GM19023 (cell line): Measurements from ENCODE around the gene APOA4.

Experiments used
- ATAC-seq: cut with Tn5 transposase; IDR thresholded peaks from one replicate; pipeline ENCODE4 v1.9.1; 2021; ENCODE audit warnings: mild to moderate bottlenecking, moderate library complexity; ENCODE audit not compliant: unreplicated experiment

The APOA4 gene

DNA sequence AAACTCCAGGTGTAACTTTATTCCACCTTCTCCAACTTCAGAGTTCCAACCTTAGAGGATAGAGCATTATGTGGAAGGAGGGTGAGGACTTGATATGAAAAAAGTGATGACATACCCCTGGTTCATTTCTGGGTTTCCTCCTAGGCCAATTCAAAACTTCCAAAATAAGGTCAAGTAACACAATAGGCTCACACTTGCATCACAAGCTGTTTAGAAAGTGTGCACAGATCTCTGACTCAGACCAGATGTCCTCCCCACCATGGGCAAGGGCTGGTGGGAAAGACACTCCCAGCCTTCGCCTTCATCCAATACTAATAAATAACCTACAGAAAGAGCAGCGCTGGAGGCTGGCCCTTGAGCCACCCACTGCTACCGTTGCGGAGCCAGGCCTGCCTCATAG lies 44.5 kb downstream of the APOA4 start:
- no peak for ATAC-seq

DNA sequence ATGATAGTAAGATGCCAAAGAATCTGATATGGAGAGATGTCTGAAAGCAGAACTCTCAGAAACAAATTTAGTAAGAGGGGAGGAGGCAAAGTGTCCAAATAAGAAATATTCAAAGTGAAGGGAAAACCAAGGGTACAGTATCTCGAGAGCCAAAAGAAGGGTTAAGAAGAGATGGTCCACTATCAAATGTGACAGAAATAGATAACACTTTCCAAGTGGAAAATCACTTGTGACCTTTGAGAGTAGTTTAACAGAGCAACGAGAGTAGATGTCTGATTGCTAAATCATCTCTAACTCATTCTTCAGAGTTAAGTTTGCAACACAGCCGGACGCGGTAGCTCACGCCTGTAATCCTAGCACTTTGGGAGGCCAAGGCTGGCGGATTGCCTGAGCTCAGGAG lies 46.0 kb downstream of the APOA4 start:
- no peak for ATAC-seq

DNA sequence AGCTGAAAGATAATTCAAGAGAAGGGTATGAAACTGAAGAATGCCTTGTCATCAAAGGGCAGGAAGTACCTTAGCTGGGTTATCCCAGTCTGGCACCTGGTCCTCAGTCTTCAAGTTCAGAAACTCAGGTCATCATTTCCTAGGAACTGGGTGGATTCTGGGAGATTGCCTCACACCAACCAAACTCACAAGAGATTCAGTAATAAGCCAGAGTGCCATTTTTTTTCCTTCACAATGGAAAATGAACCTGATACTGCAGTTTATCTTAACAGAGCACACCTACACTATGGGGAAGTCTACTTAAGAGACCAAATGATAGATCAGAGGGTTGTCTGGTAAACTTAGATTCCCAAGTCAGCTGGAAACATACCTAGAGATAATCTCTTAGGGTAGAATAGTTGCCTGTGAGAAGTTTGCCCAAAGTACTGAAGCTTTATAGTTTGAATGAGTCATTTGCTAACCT lies 46.6 kb downstream of the APOA4 start:
- ATAC-seq, result no peak

DNA sequence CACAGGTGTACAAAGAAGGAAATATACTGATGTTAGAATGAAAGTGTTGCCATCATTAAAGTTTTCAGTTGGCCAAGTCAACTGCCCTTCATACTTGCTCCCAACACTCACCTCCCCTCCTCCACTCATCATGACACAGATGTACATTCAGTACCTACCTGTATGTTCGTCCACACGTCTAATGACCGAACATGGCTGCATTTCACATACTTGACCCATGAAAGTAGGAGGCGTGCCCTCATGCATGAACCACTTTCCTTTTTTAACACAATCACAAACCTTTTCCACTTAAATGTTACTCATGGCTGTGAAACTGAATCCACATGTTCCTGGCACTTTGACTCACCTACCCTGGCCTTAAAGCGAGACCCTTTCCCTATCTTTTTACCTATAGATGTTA lies 47.1 kb downstream of the APOA4 start:
- no peak for ATAC-seq

DNA sequence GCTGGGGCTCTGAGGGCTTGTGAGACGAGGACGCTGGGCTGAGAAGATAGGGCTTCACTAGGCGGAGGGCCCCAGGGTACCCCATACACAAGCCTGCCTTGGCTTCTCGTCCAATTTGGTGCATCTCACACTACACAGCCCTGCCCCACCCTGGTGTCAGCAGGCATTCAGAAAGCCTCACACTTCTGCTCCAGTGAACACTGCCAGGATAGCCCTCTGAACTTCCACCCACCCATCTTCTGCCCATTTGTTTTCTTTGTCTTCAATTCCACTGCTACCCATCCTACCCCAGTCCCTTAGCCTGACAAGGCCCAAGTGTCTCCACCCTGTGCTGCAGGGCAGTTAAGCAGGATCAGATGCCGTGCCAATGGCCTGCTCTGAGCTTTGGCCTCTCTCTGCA lies 48.4 kb downstream of the APOA4 start:
- no peak for ATAC-seq

DNA sequence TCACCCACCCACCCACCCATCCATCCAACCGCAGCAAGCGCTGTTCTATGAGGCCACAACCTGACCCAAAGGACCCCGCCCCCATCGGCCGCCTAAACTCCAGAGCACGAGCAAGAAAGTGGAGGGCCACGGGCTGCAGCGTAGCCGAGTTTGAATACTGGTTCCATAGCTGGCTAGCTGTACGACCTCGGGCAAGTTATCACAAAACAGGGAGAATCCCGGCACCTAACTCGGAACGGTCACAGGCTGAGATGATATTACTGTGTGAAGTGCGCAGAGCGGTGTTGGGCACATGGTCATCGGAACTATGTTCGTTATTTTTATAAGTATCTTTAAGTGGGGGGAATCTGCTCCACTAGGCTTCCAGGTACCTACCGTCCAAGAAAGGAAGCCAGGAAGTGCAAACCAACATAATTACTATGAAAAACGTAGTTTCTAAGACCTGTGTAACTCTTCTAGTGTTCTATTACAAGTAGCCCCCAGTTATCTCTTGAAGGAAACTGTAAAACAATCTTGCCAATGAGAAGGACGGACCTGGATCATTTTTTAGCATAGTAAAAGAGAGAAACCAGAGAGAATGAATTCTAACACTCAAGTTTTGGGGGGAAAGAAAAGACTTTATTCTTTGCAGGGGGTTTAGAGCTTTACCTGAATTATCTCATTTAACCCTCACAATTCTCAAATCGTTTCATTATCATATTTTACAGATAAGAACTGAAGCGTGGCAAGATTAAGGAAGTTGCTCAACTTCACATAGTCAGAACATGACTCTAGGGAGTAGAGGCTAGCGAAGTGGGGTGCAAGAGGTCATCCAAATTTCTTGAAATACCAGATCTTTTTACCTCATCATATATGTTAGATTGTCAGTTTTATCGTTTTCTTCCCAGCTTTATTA lies 49.7 kb downstream of the APOA4 start:
- ATAC-seq, result peak; percentile 47

DNA sequence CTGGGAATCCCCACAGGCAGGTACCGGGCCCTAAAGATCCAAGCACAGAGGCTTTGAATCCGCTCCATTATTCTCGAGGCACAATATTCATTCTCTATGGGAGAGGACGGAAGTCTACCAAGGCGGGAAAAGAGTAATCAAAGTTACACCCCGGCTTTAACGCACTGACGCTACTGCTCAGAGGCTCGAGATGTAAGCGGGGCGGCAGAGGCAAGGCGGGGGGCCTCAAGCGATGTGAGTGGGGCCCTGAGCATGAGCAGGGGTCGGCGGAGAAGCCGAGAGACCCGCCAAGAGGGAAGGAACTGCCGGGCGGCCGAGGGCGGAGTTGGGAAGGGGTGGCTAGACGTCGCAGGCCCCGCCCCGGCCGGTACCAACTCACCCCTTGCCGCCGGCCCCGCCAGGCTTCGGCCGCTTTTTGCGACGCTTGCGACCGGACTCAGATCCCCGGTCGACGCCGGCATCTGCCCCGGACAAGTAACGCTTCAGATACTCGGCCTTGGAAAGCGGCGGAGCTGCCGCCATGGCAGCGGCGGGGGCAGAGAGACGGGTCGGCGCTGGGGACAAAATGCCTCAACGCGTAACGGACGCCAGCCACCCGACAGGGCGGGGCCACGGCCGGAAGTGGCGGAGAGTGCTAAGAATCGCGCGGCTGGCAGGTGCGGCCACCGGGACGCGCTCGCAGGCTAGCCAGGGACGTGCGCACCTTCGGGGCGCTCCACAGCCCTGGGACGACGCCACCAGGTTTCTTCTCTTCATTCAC lies 50.5 kb downstream of the APOA4 start, which contains the start of gene BUD13:
Gene BUD13, minus strand, starts transcription at position 545 of the 760 bp plus-strand sequence. Its CDS starts 23 bp downstream, at position 522.
- ATAC-seq, result peak; percentile 89

DNA sequence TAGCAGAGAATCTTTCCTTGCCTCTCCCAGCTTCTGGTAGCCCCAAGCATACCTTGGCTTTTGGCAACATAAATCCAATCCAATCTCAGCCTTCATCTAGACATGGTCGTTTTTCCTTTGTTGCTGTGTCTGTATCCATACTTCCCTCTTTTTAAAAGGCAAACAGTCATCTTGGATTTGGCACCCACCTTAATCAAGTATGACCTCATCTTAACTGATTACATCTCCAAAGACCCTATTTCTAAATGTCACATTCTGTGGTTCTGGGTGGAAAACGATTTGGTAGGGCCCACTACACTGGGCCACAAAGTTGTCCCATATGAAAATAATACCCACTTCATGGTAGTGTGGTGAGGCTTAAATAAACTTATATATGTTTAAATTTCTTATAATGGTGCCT lies 51.2 kb downstream of the APOA4 start:
- ATAC-seq, result no peak
